K562 (cell line): ENCODE measurements around the gene TMPRSS9. TPM values are rescaled to one million over a fixed set of nuclear protein-coding genes. Genes with fewer than 3 reads are reported as not detected.
A peak's percentile ranks its signal among the peaks of the same experiment; 100 is the strongest.

ENCODE experiments used
- CBX1 ChIP-seq: sonication (generic); IDR thresholded peaks from 2 replicates; pipeline ENCODE4 v1.6.1; 2016; ENCODE audit warnings: antibody characterized with exemption, low read depth, mild to moderate bottlenecking
- CXXC5 ChIP-seq: fragments of 250-450 bp; sonication (Bioruptor Pico); IDR thresholded peaks from 2 replicates; pipeline ENCODE4 v1.8.0; 2022; ENCODE audit warnings: inconsistent platforms, mild to moderate bottlenecking, moderate library complexity
- DDX20 ChIP-seq: fragments of 450-650 bp; IDR thresholded peaks from 2 replicates; pipeline ENCODE4 v1.6.1; 2016; ENCODE audit warnings: missing genetic modification characterization, low read depth, mild to moderate bottlenecking, missing compliant biosample characterization, moderate library complexity
- DPF2 ChIP-seq: fragments of 450-650 bp; IDR thresholded peaks from 2 replicates; pipeline ENCODE4 v1.6.1; 2016
- E2F1 ChIP-seq: sonication (generic); formaldehyde crosslinking; IDR thresholded peaks from 2 replicates; pipeline ENCODE4 v1.8.1; 2023; ENCODE audit warnings: mild to moderate bottlenecking, missing genetic modification reagents, moderate library complexity
- E2F4 ChIP-seq: sonication (generic); formaldehyde crosslinking; IDR thresholded peaks from 2 replicates; pipeline ENCODE4 v1.8.0; 2022; ENCODE audit warnings: mild to moderate bottlenecking, low read depth, missing genetic modification reagents
- GABPB1 ChIP-seq: sonication (generic); formaldehyde crosslinking; IDR thresholded peaks from 2 replicates; pipeline ENCODE4 v1.8.0; 2022; ENCODE audit warnings: mild to moderate bottlenecking, missing genetic modification reagents
- HEY1 ChIP-seq: fragments of 250-450 bp; sonication (Bioruptor Pico); IDR thresholded peaks from 2 replicates; pipeline ENCODE4 v1.5.0; 2020; ENCODE audit warnings: mild to moderate bottlenecking, moderate library complexity, borderline replicate concordance
- PPARD ChIP-seq: fragments of 250-450 bp; sonication (Bioruptor Pico); IDR thresholded peaks from 2 replicates; pipeline ENCODE4 v1.8.0; 2022; ENCODE audit warnings: inconsistent platforms, mild to moderate bottlenecking, moderate library complexity
- RAD51 ChIP-seq: fragments of 450-650 bp; IDR thresholded peaks from 2 replicates; pipeline ENCODE4 v1.7.1; 2016; ENCODE audit warnings: low read depth, mild to moderate bottlenecking, borderline replicate concordance
- RBM34 ChIP-seq: fragments of 200-400 bp; formaldehyde crosslinking; IDR thresholded peaks from 2 replicates; pipeline ENCODE4 v1.6.1; 2018; ENCODE audit warnings: low read length, borderline replicate concordance; ENCODE audit not compliant: insufficient read depth
- THAP7 ChIP-seq: fragments of 250-450 bp; sonication (Bioruptor Pico); IDR thresholded peaks from 2 replicates; pipeline ENCODE4 v1.5.0; 2021
- ZNF134 ChIP-seq: fragments of 250-450 bp; sonication (Bioruptor Pico); conservative IDR thresholded peaks from 2 replicates; pipeline ENCODE4 v1.4.0; 2020
- ZNF232 ChIP-seq: sonication (generic); formaldehyde crosslinking; IDR thresholded peaks from 2 replicates; pipeline ENCODE4 v1.8.0; 2022; ENCODE audit warnings: mild to moderate bottlenecking, missing genetic modification reagents
- ZNF512 ChIP-seq: IDR thresholded peaks from 2 replicates; pipeline ENCODE4 v1.6.1; 2016; ENCODE audit warnings: missing genetic modification characterization, missing compliant biosample characterization
- ZNF592 ChIP-seq: fragments of 450-650 bp; IDR thresholded peaks from 2 replicates; pipeline ENCODE4 v1.6.1; 2017; ENCODE audit warnings: antibody characterized with exemption, mild to moderate bottlenecking
- polyA plus RNA-seq, 8 experiments: library from polyadenylated mRNA; depleted of rRNA in 4 of 8; stranded (reverse) in 5 of 8; unstranded in 3 of 8; fragments of >200 nt; fragmentation: Nextera tagmentation in 2 of 8; fragmentation: Illumina TruSeq in 1 of 8; extraction: Ambion mirVana in 2 of 8; extraction: Trizol in 1 of 8; gene quantifications; 2 replicates each; pipeline versions ENCODE4 v1.2.1 to v1.2.3, GENCODE V29; 2011 to 2014; ENCODE audit warnings: inconsistent platforms in 1 of 8, missing spikeins in 1 of 8
- total RNA-seq, 7 experiments: library from RNA; depleted of rRNA in 6 of 7; stranded (reverse); fragments of >200 nt in 6 of 7; fragmentation: Illumina TruSeq in 2 of 7; extraction: Trizol in 2 of 7; gene quantifications; 2 replicates each; pipeline versions ENCODE4 v1.2.1 to v1.2.3, GENCODE V29; 2011 to 2021; ENCODE audit warnings: low replicate concordance in 1 of 7

Gene TMPRSS9
- total and polyA plus RNA-seq, 9 of the 15 experiments (the other 6 are each of a cell fraction or from before 2014, with no cell fraction given): 0.01 to 0.03 TPM; not detected in 7

GRCh38 chr19:2345794-2346663 is 14.0 kb upstream of the TMPRSS9 start (continued):
- no peak for TF ChIP-seq ZNF134
- TF ChIP-seq ZNF592: no peak
- TF ChIP-seq GABPB1 (CRISPR knock-in tag): no peak
- no peak for TF ChIP-seq ZNF232 (CRISPR knock-in tag)
- TF ChIP-seq ZNF512 (tag): peak; percentile 66; the same call in 1 of the 2 replicates
- TF ChIP-seq CBX1: no peak
- TF ChIP-seq PPARD (CRISPR knock-in tag): no peak
- TF ChIP-seq E2F4 (CRISPR knock-in tag): no peak
- TF ChIP-seq E2F1 (CRISPR knock-in tag): no peak
- TF ChIP-seq CXXC5 (CRISPR knock-in tag): peak; percentile 70
- TF ChIP-seq DPF2: peak; percentile 97
- no peak for TF ChIP-seq HEY1
- no peak for TF ChIP-seq DDX20 (tag)
- no peak for TF ChIP-seq RBM34
- no peak for TF ChIP-seq THAP7 (CRISPR knock-in tag)
- peak; percentile 74; the same call in 1 of the 2 replicates for TF ChIP-seq RAD51
